Peyer's patch (tissue), 4 donors: ENCODE results near the gene NCBP1.

Experiments used
- CTCF ChIP-seq, 6 experiments: fragments of 450-650 bp in 4 of 6; fragments of 200-600 bp in 2 of 6; sonication (generic) in 1 of 6; IDR thresholded peaks; one replicate each; pipeline ENCODE4 v1.5.1; 2017 to 2019; ENCODE audit warnings: antibody characterized with exemption in 6 of 6, mild to moderate bottlenecking in 3 of 6, moderate library complexity in 1 of 6
- POLR2A ChIP-seq, 2 donors: fragments of 450-650 bp; IDR thresholded peaks; one replicate each; pipeline ENCODE4 v1.5.1; 2017; ENCODE audit warnings: antibody characterized with exemption in 2 of 2, mild to moderate bottlenecking in 2 of 2, moderate library complexity in 2 of 2

GRCh38 chr9:97670586-97670985, 37.0 kb downstream of the NCBP1 start:
- no peak for TF ChIP-seq CTCF (IDR thresholded peaks at IDR 0.05)
- no peak for TF ChIP-seq POLR2A (IDR thresholded peaks at IDR 0.05)
